HEK293 (cell line): ENCODE data around the gene TACR2.

Experiments used
- CTCF ChIA-PET: fragments of 350-600 bp; formaldehyde crosslinking; extraction: SDS; loops from one replicate; lab custom pipeline; 2021; ENCODE audit warnings: antibody characterized with exemption; lab: Yijun Ruan, JAX
- POLR2A ChIA-PET: fragments of 300-600 bp; formaldehyde crosslinking; extraction: SDS; loops from one replicate; lab custom pipeline; 2020; ENCODE audit warnings: antibody characterized with exemption, inconsistent platforms; lab: Yijun Ruan, JAX
- H3K27ac ChIP-seq: fragments of 200-500 bp; sonication (Bioruptor generic); 2 replicates; pipeline ENCODE4 v1.5.1; 2014; ENCODE audit warnings: low read depth, low read length, control low read depth, inconsistent platforms; ENCODE audit errors: extremely low read depth
- H3K36me3 ChIP-seq, 2 experiments: fragments of 200-500 bp in 1 of 2; sonication (Bioruptor generic) in 1 of 2; 1 replicate in 1 of 2; 2 replicates in 1 of 2; pipeline ENCODE4 v1.5.1; 2014 to 2017; ENCODE audit warnings: inconsistent platforms in 2 of 2, low read length in 2 of 2; ENCODE audit not compliant: control insufficient read depth in 2 of 2, insufficient read depth in 1 of 2
- H3K4me1 ChIP-seq: fragments of 200-500 bp; sonication (Bioruptor generic); 2 replicates; pipeline ENCODE4 v1.5.1; 2014; ENCODE audit warnings: mild to moderate bottlenecking, low read length, inconsistent platforms; ENCODE audit not compliant: control insufficient read depth, insufficient read depth
- H3K4me3 ChIP-seq: 2 replicates; pipeline ENCODE4 v1.5.1; 2011; ENCODE audit warnings: low read depth, mild to moderate bottlenecking, control low read depth, low read length, moderate library complexity
- H3K9me3 ChIP-seq: fragments of 200-500 bp; sonication (Bioruptor generic); 2 replicates; pipeline ENCODE4 v1.5.1; 2014; ENCODE audit warnings: low read depth, low read length, inconsistent platforms; ENCODE audit not compliant: control insufficient read depth, insufficient read depth
- GLI4 ChIP-seq: fragments of 450-650 bp; formaldehyde crosslinking; IDR thresholded peaks from 2 replicates; pipeline ENCODE4 v1.5.1; 2016; ENCODE audit warnings: missing biosample characterization, missing genetic modification characterization
- IKZF3 ChIP-seq: fragments of 450-650 bp; IDR thresholded peaks from 2 replicates; pipeline ENCODE4 v1.5.0; 2018; ENCODE audit warnings: missing biosample characterization, mild to moderate bottlenecking, missing genetic modification characterization, moderate library complexity
- PRDM1 ChIP-seq: fragments of 450-650 bp; formaldehyde crosslinking; IDR thresholded peaks from 2 replicates; pipeline ENCODE4; 2016; ENCODE audit warnings: missing biosample characterization, missing genetic modification characterization
- ZBTB1 ChIP-seq: fragments of 450-650 bp; formaldehyde crosslinking; IDR thresholded peaks from 2 replicates; pipeline ENCODE4 v1.5.1; 2016; ENCODE audit warnings: missing biosample characterization, missing genetic modification characterization
- ZNF133 ChIP-seq: fragments of 450-650 bp; formaldehyde crosslinking; IDR thresholded peaks from 2 replicates; pipeline ENCODE4 v1.5.1; 2016; ENCODE audit warnings: missing biosample characterization, missing genetic modification characterization
- ZNF146 ChIP-seq: fragments of 450-650 bp; formaldehyde crosslinking; IDR thresholded peaks from 2 replicates; pipeline ENCODE4 v1.5.1; 2016; ENCODE audit warnings: missing biosample characterization, missing genetic modification characterization
- ZNF155 ChIP-seq: fragments of 450-650 bp; formaldehyde crosslinking; IDR thresholded peaks from 2 replicates; pipeline ENCODE4 v1.5.1; 2016; ENCODE audit warnings: missing biosample characterization, missing genetic modification characterization
- ZNF324 ChIP-seq: fragments of 450-650 bp; formaldehyde crosslinking; IDR thresholded peaks from 2 replicates; pipeline ENCODE4 v1.5.1; 2016; ENCODE audit warnings: missing biosample characterization, missing genetic modification characterization
- ZNF423 ChIP-seq: fragments of 450-650 bp; formaldehyde crosslinking; IDR thresholded peaks from 2 replicates; pipeline ENCODE4 v1.5.1; 2016; ENCODE audit warnings: missing biosample characterization, missing genetic modification characterization
- ZNF473 ChIP-seq: fragments of 450-650 bp; formaldehyde crosslinking; IDR thresholded peaks from 2 replicates; pipeline ENCODE4 v1.5.1; 2017; ENCODE audit warnings: missing biosample characterization, missing genetic modification characterization
- ZNF658 ChIP-seq: fragments of 450-650 bp; formaldehyde crosslinking; IDR thresholded peaks from 2 replicates; pipeline ENCODE4; 2016; ENCODE audit warnings: missing biosample characterization, missing genetic modification characterization
- ZNF677 ChIP-seq: fragments of 450-650 bp; IDR thresholded peaks from 2 replicates; pipeline ENCODE4 v1.5.0; 2018; ENCODE audit warnings: missing biosample characterization, mild to moderate bottlenecking, missing genetic modification characterization, moderate library complexity
- ZNF707 ChIP-seq: fragments of 450-650 bp; formaldehyde crosslinking; IDR thresholded peaks from 2 replicates; pipeline ENCODE4 v1.5.1; 2016; ENCODE audit warnings: missing biosample characterization, missing genetic modification characterization
- ZXDB ChIP-seq: fragments of 450-650 bp; formaldehyde crosslinking; IDR thresholded peaks from 2 replicates; pipeline ENCODE4 v1.5.1; 2016; ENCODE audit warnings: missing biosample characterization, missing genetic modification characterization
- TF ChIP-seq, protein P1 (sequence below): fragments of 450-650 bp; IDR thresholded peaks from 2 replicates; pipeline ENCODE4 v1.5.1; 2018; ENCODE audit warnings: missing biosample characterization, missing genetic modification characterization
- TF ChIP-seq, protein P2 (sequence below): fragments of 450-650 bp; formaldehyde crosslinking; IDR thresholded peaks from 2 replicates; pipeline ENCODE4 v1.5.1; 2016; ENCODE audit warnings: missing biosample characterization, missing genetic modification characterization

TACR2 gene

DNA sequence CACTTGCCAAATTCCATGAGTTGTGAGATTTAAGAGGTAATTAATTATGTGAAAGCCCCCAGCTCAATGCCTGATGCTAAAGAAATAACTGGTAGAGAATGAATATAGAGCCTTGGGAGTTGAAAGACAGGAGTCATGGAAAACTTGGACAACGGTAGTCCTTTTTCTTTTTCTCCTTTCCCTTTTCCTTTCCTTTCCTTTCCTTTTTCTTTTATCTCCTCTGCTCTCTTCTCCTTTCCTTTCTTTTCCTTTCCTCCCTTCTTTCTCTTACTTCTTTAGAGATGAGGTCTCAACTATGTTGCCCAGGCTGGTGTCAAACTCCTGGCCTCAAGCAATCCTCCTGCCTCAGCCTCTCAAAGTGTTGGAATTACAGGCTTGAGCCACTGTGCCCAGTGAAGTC, 26.6 kb upstream of the TACR2 start:
- TF ChIP-seq PRDM1 (tag by site-specific recombination) (peak; percentile 89), IKZF3 (tag by site-specific recombination) (no peak), ZBTB1 (tag by site-specific recombination) (no peak)
- TF ChIP-seq, protein P1, sequence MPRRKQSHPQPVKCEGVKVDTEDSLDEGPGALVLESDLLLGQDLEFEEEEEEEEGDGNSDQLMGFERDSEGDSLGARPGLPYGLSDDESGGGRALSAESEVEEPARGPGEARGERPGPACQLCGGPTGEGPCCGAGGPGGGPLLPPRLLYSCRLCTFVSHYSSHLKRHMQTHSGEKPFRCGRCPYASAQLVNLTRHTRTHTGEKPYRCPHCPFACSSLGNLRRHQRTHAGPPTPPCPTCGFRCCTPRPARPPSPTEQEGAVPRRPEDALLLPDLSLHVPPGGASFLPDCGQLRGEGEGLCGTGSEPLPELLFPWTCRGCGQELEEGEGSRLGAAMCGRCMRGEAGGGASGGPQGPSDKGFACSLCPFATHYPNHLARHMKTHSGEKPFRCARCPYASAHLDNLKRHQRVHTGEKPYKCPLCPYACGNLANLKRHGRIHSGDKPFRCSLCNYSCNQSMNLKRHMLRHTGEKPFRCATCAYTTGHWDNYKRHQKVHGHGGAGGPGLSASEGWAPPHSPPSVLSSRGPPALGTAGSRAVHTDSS (tag by site-specific recombination), result no peak
- ChIA-PET CTCF (interaction anchor here (0.5 to 0.7 kb wide), 2 partner anchors 59 to 196 kb away, joined by 3 read pairs; no protein-coding TSS in a partner anchor), POLR2A (no interaction called here)
- Histone ChIP-seq H3K27ac (no peak overlapping the region), H3K4me1 (peaks cover 7% of the 10 kb centered on the region; the same call in 1 of the 2 replicates), H3K9me3 (no peaks in the 10 kb centered on the region), H3K36me3 (no peaks in the 10 kb centered on the region), H3K4me3 (no peak overlapping the region)

DNA sequence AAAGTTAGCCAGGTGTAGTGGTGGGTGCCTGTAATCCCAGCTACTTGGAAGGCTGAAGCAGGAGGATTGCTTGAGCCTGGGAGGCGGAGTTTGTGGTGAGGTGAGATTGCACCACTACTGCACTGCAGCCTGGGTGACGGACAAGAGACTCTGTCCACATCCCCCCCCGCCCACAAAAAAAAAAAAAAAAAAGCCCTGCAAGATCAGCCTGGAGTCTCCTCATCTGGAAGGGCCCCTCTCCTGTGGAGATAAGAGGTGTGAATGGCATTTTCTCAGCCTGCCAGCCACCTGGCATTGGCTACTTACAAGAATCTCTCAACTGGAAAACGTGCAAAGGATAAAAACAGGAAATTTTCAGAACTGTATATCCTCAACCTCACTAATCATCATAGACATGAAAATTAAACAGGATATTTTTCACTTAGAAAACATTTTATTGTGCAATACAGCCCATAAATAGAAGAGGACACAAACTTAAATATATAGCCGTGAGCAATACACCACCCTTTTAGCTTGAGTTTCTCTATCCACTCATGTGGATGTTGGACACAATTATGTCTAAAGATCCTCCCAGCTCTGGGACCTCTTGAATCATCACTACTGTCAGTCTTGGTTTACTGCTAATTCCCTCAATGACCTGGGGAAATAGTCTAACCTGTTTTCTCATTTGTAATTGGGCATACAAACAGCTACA, 23.2 kb upstream of the TACR2 start:
- H3K9me3 ChIP-seq, result no peaks in the 10 kb centered on the region
- TF ChIP-seq ZNF473 (tag by site-specific recombination), result no peak
- TF ChIP-seq GLI4 (tag by site-specific recombination), result no peak
- TF ChIP-seq IKZF3 (tag by site-specific recombination), result no peak
- no peak for TF ChIP-seq ZNF707 (tag by site-specific recombination)
- no peak for TF ChIP-seq ZNF423
- TF ChIP-seq ZNF324 (tag by site-specific recombination), result no peak
- TF ChIP-seq ZXDB (tag by site-specific recombination), result no peak
- no peak for TF ChIP-seq ZNF658
- no peak for TF ChIP-seq ZNF155 (tag by site-specific recombination)
- no peak for TF ChIP-seq ZNF146 (tag by site-specific recombination)
- no peak overlapping the region for H3K4me3 ChIP-seq
- ChIA-PET POLR2A (no interaction called here), CTCF (interaction anchor here (0.7 to 1.0 kb wide), 3 partner anchors 11 to 192 kb away, joined by 3 read pairs; no protein-coding TSS in a partner anchor)
- H3K36me3 ChIP-seq, result no peaks in the 10 kb centered on the region
- H3K4me1 ChIP-seq, result peaks cover 6% of the 10 kb centered on the region; the same call in 1 of the 2 replicates
- no peak overlapping the region for H3K27ac ChIP-seq

DNA sequence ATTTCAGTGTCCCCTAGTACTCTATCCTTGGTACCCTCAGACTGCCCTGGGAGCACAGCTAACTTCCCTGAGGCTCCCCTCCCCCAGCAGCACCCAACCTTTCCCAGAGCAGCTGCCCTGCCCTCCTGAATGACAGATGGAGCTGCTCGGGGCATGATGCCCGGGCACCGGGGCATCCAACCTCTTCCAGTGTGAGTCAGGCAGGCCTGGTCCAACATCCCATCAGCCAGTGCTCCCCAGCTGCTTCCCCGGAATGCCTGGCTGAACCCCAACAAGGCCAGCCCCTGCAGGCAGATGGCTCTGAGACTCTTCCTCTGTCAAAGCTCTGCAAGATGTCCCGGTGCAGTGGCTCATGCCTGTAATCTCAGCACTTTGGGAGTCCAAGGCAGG, 22.6 kb upstream of the TACR2 start:
- CTCF ChIA-PET, result interaction anchor here (0.6 to 1.0 kb wide), 3 partner anchors 15 to 521 kb away, joined by 3 to 4 read pairs (median 3); no protein-coding TSS in a partner anchor
- H3K4me3 ChIP-seq, result no peak overlapping the region
- H3K27ac ChIP-seq, result no peak overlapping the region
- H3K9me3 ChIP-seq, result no peaks in the 10 kb centered on the region
- TF ChIP-seq, protein P2, sequence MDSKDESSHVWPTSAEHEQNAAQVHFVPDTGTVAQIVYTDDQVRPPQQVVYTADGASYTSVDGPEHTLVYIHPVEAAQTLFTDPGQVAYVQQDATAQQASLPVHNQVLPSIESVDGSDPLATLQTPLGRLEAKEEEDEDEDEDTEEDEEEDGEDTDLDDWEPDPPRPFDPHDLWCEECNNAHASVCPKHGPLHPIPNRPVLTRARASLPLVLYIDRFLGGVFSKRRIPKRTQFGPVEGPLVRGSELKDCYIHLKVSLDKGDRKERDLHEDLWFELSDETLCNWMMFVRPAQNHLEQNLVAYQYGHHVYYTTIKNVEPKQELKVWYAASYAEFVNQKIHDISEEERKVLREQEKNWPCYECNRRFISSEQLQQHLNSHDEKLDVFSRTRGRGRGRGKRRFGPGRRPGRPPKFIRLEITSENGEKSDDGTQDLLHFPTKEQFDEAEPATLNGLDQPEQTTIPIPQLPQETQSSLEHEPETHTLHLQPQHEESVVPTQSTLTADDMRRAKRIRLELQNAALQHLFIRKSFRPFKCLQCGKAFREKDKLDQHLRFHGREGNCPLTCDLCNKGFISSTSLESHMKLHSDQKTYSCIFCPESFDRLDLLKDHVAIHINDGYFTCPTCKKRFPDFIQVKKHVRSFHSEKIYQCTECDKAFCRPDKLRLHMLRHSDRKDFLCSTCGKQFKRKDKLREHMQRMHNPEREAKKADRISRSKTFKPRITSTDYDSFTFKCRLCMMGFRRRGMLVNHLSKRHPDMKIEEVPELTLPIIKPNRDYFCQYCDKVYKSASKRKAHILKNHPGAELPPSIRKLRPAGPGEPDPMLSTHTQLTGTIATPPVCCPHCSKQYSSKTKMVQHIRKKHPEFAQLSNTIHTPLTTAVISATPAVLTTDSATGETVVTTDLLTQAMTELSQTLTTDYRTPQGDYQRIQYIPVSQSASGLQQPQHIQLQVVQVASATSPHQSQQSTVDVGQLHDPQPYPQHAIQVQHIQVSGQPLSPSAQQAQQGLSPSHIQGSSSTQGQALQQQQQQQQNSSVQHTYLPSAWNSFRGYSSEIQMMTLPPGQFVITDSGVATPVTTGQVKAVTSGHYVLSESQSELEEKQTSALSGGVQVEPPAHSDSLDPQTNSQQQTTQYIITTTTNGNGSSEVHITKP (tag by site-specific recombination), result no peak
- TF ChIP-seq ZNF133 (tag by site-specific recombination), result 0 out of 2 replicates have a peak, but pooled peaks have one; percentile 21
- peak; percentile 72 for TF ChIP-seq ZNF677 (tag by site-specific recombination)
- peaks cover 6% of the 10 kb centered on the region; the same call in 1 of the 2 replicates for H3K4me1 ChIP-seq
- POLR2A ChIA-PET, result no interaction called here
- H3K36me3 ChIP-seq, result no peaks in the 10 kb centered on the region
